Measurements from ENCODE around the gene CD300A.

The CD300A gene

GRCh38 chr17:74466111-74466827, at the start of gene CD300A:
Gene CD300A (plus strand): TSS chr17:74466634. CDS start chr17:74466704, 70 bp downstream.
- H3K4me3 ChIP-seq (replicated peaks in 1 of 2; ENCODE audit: low read depth in 2 of 2, low read length in 2 of 2), result no peak within 1 kb of the TSS
- DNase-seq (ENCODE audit: low read depth in 2 of 2), result no peak

GRCh38 chr17:74417178-74418045, 49.0 kb upstream of the CD300A start:
- DNase-seq (ENCODE audit: low read depth in 2 of 2), result peak; percentile 34 to 56
- no peak overlapping the region for H3K4me3 ChIP-seq (replicated peaks in 1 of 2; ENCODE audit: low read depth in 2 of 2, low read length in 2 of 2)
- TF ChIP-seq CTCF (IDR thresholded peaks at IDR 0.05; ENCODE audit: low read depth, low read length), result no peak

More at GRCh38 chr17:74466111-74466827, at the start of gene CD300A:
- TF ChIP-seq CTCF (IDR thresholded peaks at IDR 0.05; ENCODE audit: low read depth, low read length), result no peak

GRCh38 chr17:74419928-74420411, 46.5 kb upstream of the CD300A start:
- H3K4me3 ChIP-seq (replicated peaks in 1 of 2; ENCODE audit: low read depth in 2 of 2, low read length in 2 of 2), result no peak overlapping the region
- no peak for DNase-seq (ENCODE audit: low read depth in 2 of 2)
- TF ChIP-seq CTCF (IDR thresholded peaks at IDR 0.05; ENCODE audit: low read depth, low read length), result no peak

GRCh38 chr17:74424117-74424516, 42.3 kb upstream of the CD300A start:
- DNase-seq (ENCODE audit: low read depth in 2 of 2), result no peak
- no peak for TF ChIP-seq CTCF (IDR thresholded peaks at IDR 0.05; ENCODE audit: low read depth, low read length)
- H3K4me3 ChIP-seq (replicated peaks in 1 of 2; ENCODE audit: low read depth in 2 of 2, low read length in 2 of 2), result no peak overlapping the region

- DNase-seq (ENCODE audit: low read depth in 2 of 2), result no peak
- no peak for TF ChIP-seq CTCF (IDR thresholded peaks at IDR 0.05; ENCODE audit: low read depth, low read length)
- H3K4me3 ChIP-seq (replicated peaks in 1 of 2; ENCODE audit: low read depth in 2 of 2, low read length in 2 of 2), result no peak overlapping the region
Measured at GRCh38 chr17:74424657-74425056, 41.8 kb upstream of the CD300A start.

- no peak for DNase-seq (ENCODE audit: low read depth in 2 of 2)
- TF ChIP-seq CTCF (IDR thresholded peaks at IDR 0.05; ENCODE audit: low read depth, low read length), result no peak
- no peak overlapping the region for H3K4me3 ChIP-seq (replicated peaks in 1 of 2; ENCODE audit: low read depth in 2 of 2, low read length in 2 of 2)
Measured at GRCh38 chr17:74426551-74427047, 39.8 kb upstream of the CD300A start.
